H1 (cell line): ENCODE measurements around the gene C1QTNF4. TPM values are rescaled to one million over a fixed set of nuclear protein-coding genes. Genes with fewer than 3 reads are reported as not detected.

Source experiments
- RAD21 ChIP-seq, 2 experiments: IDR thresholded peaks in 1 of 2; conservative IDR thresholded peaks in 1 of 2; 2 replicates each; pipeline ENCODE4 v1.6.1; 2011; ENCODE audit warnings: low read depth in 2 of 2, low read length in 2 of 2, improper control_type of control experiment in 1 of 2, inconsistent platforms in 1 of 2, mild to moderate bottlenecking in 1 of 2, moderate library complexity in 1 of 2
- polyA plus RNA-seq, 7 experiments: library from polyadenylated mRNA; depleted of rRNA in 3 of 7; stranded (reverse) in 5 of 7; unstranded in 2 of 7; fragments of >200 nt in 5 of 7; fragments of 200-250 nt in 2 of 7; gene quantifications; 1 replicate in 5 of 7; 2 replicates in 1 of 7; 4 replicates in 1 of 7; pipeline versions ENCODE4 v1.2.1 to v1.2.3, GENCODE V29; 2011 to 2013; ENCODE audit warnings: missing spikeins in 2 of 7, mixed read lengths in 2 of 7
- total RNA-seq: library from RNA; stranded (reverse); fragmentation: NEBNext Ultra II Directional; extraction: Animal tissue kit (Norgen Biotek cat#: 25700); gene quantifications from 2 replicates; pipeline ENCODE4 v1.2.1, GENCODE V29; 2021

C1QTNF4 gene
- total and polyA plus RNA-seq, 2 of the 8 experiments (the other 6 are each of a cell fraction or from before 2014, with no cell fraction given), result 3.9 to 6.0 TPM

GRCh38 chr11:47620836-47621378 lies 26.7 kb upstream of the C1QTNF4 start (continued):
- no peak for TF ChIP-seq RAD21 (IDR thresholded peaks at IDR 0.05 in 1 of 2, conservative IDR thresholded peaks at IDR 0.05 in 1 of 2; ENCODE audit: low read depth in 2 of 2, low read length in 2 of 2)
